Lower lobe of right lung (tissue), 2 donors: ENCODE measurements around the gene MAPRE2. TPM values are rescaled to one million over a fixed set of nuclear protein-coding genes. Genes with fewer than 3 reads are reported as not detected.

Experiments
- ATAC-seq, 2 donors: fragments of 200-7000 bp; cut with Tn5 transposase; one replicate each; pipeline ENCODE4 v1.9.1; 2020 to 2022; ENCODE audit warnings: mild to moderate bottlenecking in 2 of 2, moderate library complexity in 2 of 2
- DNase-seq: peaks from one replicate; pipeline ENCODE4 v3.0.0-alpha.2; 2020
- H3K27ac ChIP-seq: fragments of 200-600 bp; one replicate; pipeline ENCODE4 v1.8.0; 2022
- H3K27me3 ChIP-seq: fragments of 200-600 bp; one replicate; pipeline ENCODE4 v1.8.0; 2022; ENCODE audit warnings: low read depth
- H3K36me3 ChIP-seq: fragments of 200-600 bp; one replicate; pipeline ENCODE4 v1.8.0; 2022; ENCODE audit warnings: mild to moderate bottlenecking
- H3K4me1 ChIP-seq: fragments of 200-600 bp; one replicate; pipeline ENCODE4 v1.8.0; 2022
- H3K4me3 ChIP-seq: fragments of 200-600 bp; one replicate; pipeline ENCODE4 v1.8.0; 2022; ENCODE audit warnings: mild to moderate bottlenecking
- H3K9me3 ChIP-seq: fragments of 200-600 bp; one replicate; pipeline ENCODE4 v1.8.0; 2022
- CTCF ChIP-seq: fragments of 200-600 bp; IDR thresholded peaks from one replicate; pipeline ENCODE4 v1.8.0; 2022; ENCODE audit warnings: antibody characterized with exemption, mild to moderate bottlenecking
- intact Hi-C: fragments of 100-400 bp; cut with DNase I; formaldehyde crosslinking; loops from one replicate; pipeline ENCODE4 v1.11.0; 2022
- total RNA-seq: library from RNA; stranded (reverse); fragmentation: NEBNext Ultra II Directional; extraction: Animal tissue kit (Norgen Biotek cat#: 25700); gene quantifications from one replicate; pipeline ENCODE4 v1.2.1, GENCODE V29; 2021
- donor health status: DM: no; HTN: yes; CAD: no; lungs with severe emphysema.

The MAPRE2 gene
- total RNA-seq, 1 donor from 2014 or later: 33.8 TPM

GRCh38 chr18:35131387-35132020 lies 90.3 kb downstream of the MAPRE2 start:
- ATAC-seq (no peak), DNase-seq (no peak)
- H3K27me3 ChIP-seq: no peaks in the 10 kb centered on the region
- no peak overlapping the region for H3K27ac ChIP-seq
- TF ChIP-seq CTCF: no peak
- H3K4me3 ChIP-seq: no peak overlapping the region
- H3K4me1 ChIP-seq: peaks cover 8% of the 10 kb centered on the region
- no peaks in the 10 kb centered on the region for H3K9me3 ChIP-seq
- intact Hi-C loops: no loop called here
- peaks cover 88% of the 10 kb centered on the region for H3K36me3 ChIP-seq

GRCh38 chr18:35132021-35132902 lies 91.0 kb downstream of the MAPRE2 start:
- no peak for TF ChIP-seq CTCF
- DNase-seq: no peak
- H3K4me1 ChIP-seq: peaks cover 8% of the 10 kb centered on the region
- no peak overlapping the region for H3K27ac ChIP-seq
- H3K36me3 ChIP-seq: peaks cover 88% of the 10 kb centered on the region
- no peak overlapping the region for H3K4me3 ChIP-seq
- no peak for ATAC-seq
- H3K9me3 ChIP-seq: no peaks in the 10 kb centered on the region
- H3K27me3 ChIP-seq: no peaks in the 10 kb centered on the region
- intact Hi-C loops: no loop called here

GRCh38 chr18:35134190-35134730 lies 93.0 kb downstream of the MAPRE2 start:
- intact Hi-C loops: no loop called here
- H3K9me3 ChIP-seq: no peaks in the 10 kb centered on the region
- peaks cover 88% of the 10 kb centered on the region for H3K36me3 ChIP-seq
- ATAC-seq (no peak), DNase-seq (no peak)
- no peaks in the 10 kb centered on the region for H3K27me3 ChIP-seq
- peaks cover 8% of the 10 kb centered on the region for H3K4me1 ChIP-seq
- H3K4me3 ChIP-seq: no peak overlapping the region
- no peak for TF ChIP-seq CTCF
- no peak overlapping the region for H3K27ac ChIP-seq

- Histone ChIP-seq H3K4me1 (peaks cover 8% of the 10 kb centered on the region), H3K9me3 (no peaks in the 10 kb centered on the region), H3K27ac (no peak overlapping the region), H3K27me3 (no peaks in the 10 kb centered on the region), H3K4me3 (no peak overlapping the region), H3K36me3 (peaks cover 85% of the 10 kb centered on the region)
- intact Hi-C loops: no loop called here
- DNase-seq (no peak), ATAC-seq (no peak)
- no peak for TF ChIP-seq CTCF
Measured at GRCh38 chr18:35134791-35135531, 93.7 kb downstream of the MAPRE2 start.

GRCh38 chr18:35136248-35136647 lies 95.0 kb downstream of the MAPRE2 start:
- peaks cover 8% of the 10 kb centered on the region for H3K4me1 ChIP-seq
- no peaks in the 10 kb centered on the region for H3K27me3 ChIP-seq
- no peak overlapping the region for H3K27ac ChIP-seq
- TF ChIP-seq CTCF: no peak
- H3K36me3 ChIP-seq: peaks cover 90% of the 10 kb centered on the region
- intact Hi-C loops: no loop called here
- no peak overlapping the region for H3K4me3 ChIP-seq
- no peak for ATAC-seq
- no peak for DNase-seq
- no peaks in the 10 kb centered on the region for H3K9me3 ChIP-seq
